Mesothelial cell of epicardium (in vitro differentiated cells): ENCODE data around the gene DNAH5. TPM values are rescaled to one million over a fixed set of nuclear protein-coding genes. Genes with fewer than 3 reads are reported as not detected.

Experiments used
- DNase-seq, 2 experiments: peaks; one replicate each; pipeline ENCODE4 v3.0.0; 2021; ENCODE audit warnings: low spot score in 2 of 2; ENCODE audit not compliant: unreplicated experiment in 2 of 2
- H3K27ac Mint-ChIP-seq: 2 replicates; pipeline ENCODE4 v1.8.0; 2021; ENCODE audit warnings: mixed read lengths
- H3K27me3 Mint-ChIP-seq: 2 replicates; pipeline ENCODE4 v1.8.0; 2021; ENCODE audit warnings: low read depth, mixed read lengths
- H3K36me3 Mint-ChIP-seq: 2 replicates; pipeline ENCODE4 v1.8.0; 2021; ENCODE audit warnings: mixed read lengths
- H3K4me1 Mint-ChIP-seq: 2 replicates; pipeline ENCODE4 v1.8.0; 2021; ENCODE audit warnings: mixed read lengths
- H3K4me3 Mint-ChIP-seq: 2 replicates; pipeline ENCODE4 v1.8.0; 2021; ENCODE audit warnings: mild to moderate bottlenecking, moderate library complexity, mixed read lengths
- H3K9me3 Mint-ChIP-seq: 2 replicates; pipeline ENCODE4 v1.8.0; 2021; ENCODE audit warnings: mixed read lengths
- CTCF ChIP-seq: fragments of 200-600 bp; sonication (generic); IDR thresholded peaks from one replicate; pipeline ENCODE4 v1.5.0; 2021; ENCODE audit warnings: antibody characterized with exemption; ENCODE audit not compliant: unreplicated experiment
- total RNA-seq: library from RNA; stranded (reverse); gene quantifications from 3 replicates; pipeline ENCODE4 v1.2.1, GENCODE V29; 2021

The DNAH5 gene
- total RNA-seq, 1 donor from 2014 or later: 0.54 TPM

DNA sequence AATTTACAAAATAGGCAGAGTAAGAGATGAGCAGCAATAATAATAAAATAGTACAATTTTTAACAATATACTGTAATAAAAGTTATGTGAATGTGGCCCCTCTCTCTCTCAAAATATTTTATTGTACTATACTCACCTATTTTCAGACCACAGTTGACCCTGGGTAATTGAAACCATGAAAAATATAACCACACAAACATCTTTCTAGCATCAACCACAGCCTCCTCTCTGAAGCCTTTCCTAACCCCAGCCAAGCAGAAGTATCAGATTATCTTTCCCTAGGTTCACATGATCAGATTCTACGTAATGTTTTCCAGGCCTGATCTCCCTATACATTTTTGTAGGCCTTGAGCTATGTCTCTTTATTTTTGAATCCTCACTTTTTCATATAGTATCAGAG, 35.2 kb downstream of the DNAH5 start:
- no peak for DNase-seq
- Mint-ChIP-seq H3K27ac (no peak overlapping the region), H3K4me3 (no peak overlapping the region), H3K4me1 (no peaks in the 10 kb centered on the region), H3K9me3 (no peaks in the 10 kb centered on the region), H3K27me3 (no peaks in the 10 kb centered on the region), H3K36me3 (no peaks in the 10 kb centered on the region)
- TF ChIP-seq CTCF: no peak

- no peak for DNase-seq
- Mint-ChIP-seq H3K4me3 (no peak overlapping the region), H3K9me3 (peaks cover 4% of the 10 kb centered on the region), H3K27me3 (peaks cover 10% of the 10 kb centered on the region), H3K27ac (no peak overlapping the region), H3K4me1 (no peaks in the 10 kb centered on the region), H3K36me3 (no peaks in the 10 kb centered on the region)
- TF ChIP-seq CTCF: no peak
These were observed 45.9 kb downstream of the DNAH5 start for GRCh38 chr5:13898569-13898968.

GRCh38 chr5:13878357-13878756, 66.1 kb downstream of the DNAH5 start:
- Mint-ChIP-seq H3K36me3 (no peaks in the 10 kb centered on the region), H3K4me1 (no peaks in the 10 kb centered on the region), H3K27me3 (peaks cover 6% of the 10 kb centered on the region), H3K4me3 (no peak overlapping the region), H3K9me3 (peaks cover 36% of the 10 kb centered on the region), H3K27ac (no peak overlapping the region)
- no peak for DNase-seq
- no peak for TF ChIP-seq CTCF

GRCh38 chr5:13866792-13867191, 77.7 kb downstream of the DNAH5 start:
- Mint-ChIP-seq H3K9me3 (no peaks in the 10 kb centered on the region), H3K4me3 (no peak overlapping the region), H3K4me1 (no peaks in the 10 kb centered on the region), H3K36me3 (no peaks in the 10 kb centered on the region), H3K27ac (no peak overlapping the region), H3K27me3 (no peaks in the 10 kb centered on the region)
- no peak for TF ChIP-seq CTCF
- DNase-seq: peak; percentile 61 to 74

DNA sequence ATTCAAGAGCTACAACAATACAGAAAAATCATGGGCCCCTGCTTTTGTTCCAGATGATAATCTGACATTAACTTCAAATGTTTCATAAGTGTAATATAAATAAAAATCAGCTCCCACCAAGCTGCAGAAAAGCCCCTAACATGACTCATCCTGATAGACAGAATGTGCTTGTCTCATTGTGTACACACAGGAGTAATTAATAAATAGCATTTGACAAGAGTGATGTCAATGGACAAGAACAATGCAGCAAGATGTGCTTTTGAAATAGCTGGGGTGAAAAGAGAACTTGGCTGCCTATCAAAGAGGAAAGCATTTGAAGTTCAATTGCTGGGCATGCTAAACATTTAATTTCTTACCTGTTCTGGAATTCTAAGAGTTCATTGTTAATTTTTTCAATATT, 79.2 kb downstream of the DNAH5 start:
- H3K36me3 Mint-ChIP-seq: no peaks in the 10 kb centered on the region
- no peaks in the 10 kb centered on the region for H3K9me3 Mint-ChIP-seq
- no peak for TF ChIP-seq CTCF
- H3K27me3 Mint-ChIP-seq: no peaks in the 10 kb centered on the region
- no peak overlapping the region for H3K4me3 Mint-ChIP-seq
- no peak overlapping the region for H3K27ac Mint-ChIP-seq
- no peak for DNase-seq
- no peaks in the 10 kb centered on the region for H3K4me1 Mint-ChIP-seq

GRCh38 chr5:13860146-13860545, 84.3 kb downstream of the DNAH5 start:
- Mint-ChIP-seq H3K27ac (no peak overlapping the region), H3K27me3 (no peaks in the 10 kb centered on the region), H3K36me3 (no peaks in the 10 kb centered on the region), H3K9me3 (peaks cover 18% of the 10 kb centered on the region), H3K4me3 (no peak overlapping the region), H3K4me1 (no peaks in the 10 kb centered on the region)
- no peak for DNase-seq
- TF ChIP-seq CTCF: no peak
